Psoas muscle (tissue), 8 donors: ENCODE measurements around the gene TOR1B. TPM values are rescaled to one million over a fixed set of nuclear protein-coding genes. Genes with fewer than 3 reads are reported as not detected.

ENCODE experiments used
- ATAC-seq, 4 donors: fragments of 200-7000 bp; cut with Tn5 transposase; one replicate each; pipeline ENCODE4 v1.9.1; 2020; ENCODE audit warnings: moderate library complexity in 3 of 4, mild to moderate bottlenecking in 2 of 4
- DNase-seq, 2 donors: peaks; one replicate each; pipeline ENCODE4 v3.0.0-alpha.2; 2020
- H3K27ac ChIP-seq: fragments of 200-600 bp; one replicate; pipeline ENCODE4 v1.8.0; 2022
- H3K27me3 ChIP-seq, 3 donors: fragments of 200-600 bp in 1 of 3; one replicate each; pipeline versions ENCODE4 v1.6.1 to v1.8.0; 2013 to 2022; ENCODE audit warnings: low read length in 2 of 3, mild to moderate bottlenecking in 2 of 3, moderate library complexity in 1 of 3; ENCODE audit not compliant: insufficient read depth in 3 of 3
- H3K36me3 ChIP-seq, 2 donors: fragments of 200-600 bp in 1 of 2; one replicate each; pipeline versions ENCODE4 v1.6.1 to v1.8.0; 2013 to 2022; ENCODE audit warnings: low read depth in 1 of 2, mild to moderate bottlenecking in 1 of 2, moderate library complexity in 1 of 2; ENCODE audit not compliant: insufficient read depth in 1 of 2
- H3K4me1 ChIP-seq: fragments of 200-600 bp; one replicate; pipeline ENCODE4 v1.8.0; 2022
- H3K4me3 ChIP-seq: fragments of 200-600 bp; one replicate; pipeline ENCODE4 v1.8.0; 2022; ENCODE audit warnings: mild to moderate bottlenecking
- H3K9me3 ChIP-seq: fragments of 200-600 bp; one replicate; pipeline ENCODE4 v1.8.0; 2022
- WGBS, 3 donors: extraction: QIAGEN DNeasy Blood & Tissue Kit; methylation state at CpG; one replicate each; pipeline versions ENCODE4 v1.1.6 to v1.1.7; 2013; 5-methylcytosine and 5-hydroxymethylcytosine counted together
- intact Hi-C, 2 donors: fragments of 100-400 bp; cut with DNase I; formaldehyde crosslinking; loops; one replicate each; pipeline versions ENCODE4 v1.11.0 to v1.14.2; 2022
- long read RNA-seq, 2 donors: library from polyadenylated mRNA; unstranded; transcript quantifications; one replicate each; pipeline ENCODE4 v2.0.0, GENCODE V29; 2021
- polyA plus RNA-seq, 3 donors: library from polyadenylated mRNA; stranded (reverse); fragments of 200-250 nt; gene quantifications; one replicate each; pipeline ENCODE4 v1.2.3, GENCODE V29; 2013
- total RNA-seq, 4 donors: library from RNA; stranded (reverse); fragmentation: NEBNext Ultra II Directional in 2 of 4; extraction: Animal tissue kit (Norgen Biotek cat#: 25700) in 2 of 4; gene quantifications; one replicate each; pipeline versions ENCODE4 v1.2.1 to v1.2.4, GENCODE V29; 2021 to 2023
- TF ChIP-seq, protein P1 (sequence below): fragments of 200-600 bp; IDR thresholded peaks from one replicate; pipeline ENCODE4 v1.8.0; 2022; ENCODE audit warnings: antibody characterized with exemption
- donor health status: healthy with polysubstance abuse.
- donor health status: DM: no; HTN: no; CAD: no; lungs with moderate emphysema.
- donor health status: Bipolar disorder and iron deficiency.
- donor health status: healthy.
- donor health status: DM: yes; HTN: yes; CAD: no.
- donor health status: DM: no; HTN: no; CAD: no.
- donor health status: DM: no; HTN: no; CAD: no.
- donor health status: DM: yes; HTN: yes; CAD: no.

TOR1B gene, protein sequence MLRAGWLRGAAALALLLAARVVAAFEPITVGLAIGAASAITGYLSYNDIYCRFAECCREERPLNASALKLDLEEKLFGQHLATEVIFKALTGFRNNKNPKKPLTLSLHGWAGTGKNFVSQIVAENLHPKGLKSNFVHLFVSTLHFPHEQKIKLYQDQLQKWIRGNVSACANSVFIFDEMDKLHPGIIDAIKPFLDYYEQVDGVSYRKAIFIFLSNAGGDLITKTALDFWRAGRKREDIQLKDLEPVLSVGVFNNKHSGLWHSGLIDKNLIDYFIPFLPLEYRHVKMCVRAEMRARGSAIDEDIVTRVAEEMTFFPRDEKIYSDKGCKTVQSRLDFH
- total RNA-seq (10 to 100 TPM; 13.5 to 15.9 (median 14.3) TPM), polyA plus RNA-seq (10 to 100 TPM; 13.0 to 30.1 (median 15.9) TPM)
- long read RNA-seq, donor 1, transcript TOR1B-201 (5 exons, 2,769 nt): major isoform, 5 of 8 reads
- long read RNA-seq, donor 1, partial matches to known transcripts: 0 of 8 reads
- long read RNA-seq, donor 1, other reads (novel, unspliced or antisense): 2 of 8 reads
- long read RNA-seq, donor 2, transcript TOR1B-201 (5 exons, 2,769 nt): major isoform, 28 of 33 reads
- long read RNA-seq, donor 2, partial matches to known transcripts: 1 of 33 reads
- long read RNA-seq, donor 2, other reads (novel, unspliced or antisense): 4 of 33 reads

DNA sequence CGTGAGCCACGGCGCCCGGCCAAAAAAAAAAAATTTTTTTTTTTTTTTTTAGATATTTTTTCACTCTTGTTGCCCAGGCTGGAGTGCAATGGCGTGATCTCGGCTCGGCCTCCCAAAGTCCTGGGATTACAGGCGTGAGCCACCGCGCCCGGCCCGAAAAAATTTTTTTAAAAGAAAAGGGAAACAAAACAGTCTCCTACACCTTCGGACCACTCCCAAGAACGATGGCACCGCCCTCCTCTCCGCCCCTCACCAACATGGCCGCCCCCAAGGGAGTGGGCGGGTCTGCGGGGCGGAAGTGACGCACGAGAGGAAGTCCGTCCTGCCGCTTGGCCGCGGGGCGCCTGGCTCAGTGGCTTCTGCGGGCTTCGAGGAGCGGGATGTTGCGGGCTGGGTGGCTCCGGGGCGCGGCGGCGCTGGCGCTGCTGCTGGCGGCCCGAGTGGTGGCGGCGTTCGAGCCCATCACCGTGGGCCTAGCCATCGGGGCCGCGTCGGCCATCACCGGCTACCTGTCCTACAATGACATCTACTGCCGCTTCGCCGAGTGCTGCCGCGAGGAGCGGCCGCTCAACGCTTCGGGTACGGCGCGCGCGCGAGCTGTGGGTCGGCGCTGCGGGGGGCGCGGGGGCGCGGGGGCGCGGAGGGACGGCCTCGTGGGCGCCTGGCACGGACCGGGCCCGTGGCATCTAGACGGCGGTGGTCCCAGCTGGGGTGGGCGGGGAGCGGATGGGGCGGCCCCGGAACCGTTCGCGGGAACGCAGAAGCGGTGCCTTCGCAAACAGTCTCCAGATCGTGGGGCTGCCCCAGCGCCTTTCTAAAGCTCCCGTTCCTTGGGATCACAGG, at the start of gene TOR1B:
Gene TOR1B, plus strand, starts transcription at position 352 of the 843 bp plus-strand sequence. Its CDS starts 29 bp downstream, at position 381.
- WGBS, 3 donors: 0 to 2% (median 1%) methylated on average over 68 to 93 of the region's 93 CpGs
- ATAC-seq: peak; percentile 96 to 100 (median 99)
- TF ChIP-seq, protein P1, sequence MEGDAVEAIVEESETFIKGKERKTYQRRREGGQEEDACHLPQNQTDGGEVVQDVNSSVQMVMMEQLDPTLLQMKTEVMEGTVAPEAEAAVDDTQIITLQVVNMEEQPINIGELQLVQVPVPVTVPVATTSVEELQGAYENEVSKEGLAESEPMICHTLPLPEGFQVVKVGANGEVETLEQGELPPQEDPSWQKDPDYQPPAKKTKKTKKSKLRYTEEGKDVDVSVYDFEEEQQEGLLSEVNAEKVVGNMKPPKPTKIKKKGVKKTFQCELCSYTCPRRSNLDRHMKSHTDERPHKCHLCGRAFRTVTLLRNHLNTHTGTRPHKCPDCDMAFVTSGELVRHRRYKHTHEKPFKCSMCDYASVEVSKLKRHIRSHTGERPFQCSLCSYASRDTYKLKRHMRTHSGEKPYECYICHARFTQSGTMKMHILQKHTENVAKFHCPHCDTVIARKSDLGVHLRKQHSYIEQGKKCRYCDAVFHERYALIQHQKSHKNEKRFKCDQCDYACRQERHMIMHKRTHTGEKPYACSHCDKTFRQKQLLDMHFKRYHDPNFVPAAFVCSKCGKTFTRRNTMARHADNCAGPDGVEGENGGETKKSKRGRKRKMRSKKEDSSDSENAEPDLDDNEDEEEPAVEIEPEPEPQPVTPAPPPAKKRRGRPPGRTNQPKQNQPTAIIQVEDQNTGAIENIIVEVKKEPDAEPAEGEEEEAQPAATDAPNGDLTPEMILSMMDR: no peak
- Histone ChIP-seq H3K9me3 (no peaks in the 10 kb centered on the region), H3K27me3 (no peaks in the 10 kb centered on the region), H3K36me3 (peaks cover 0 to 32% of the 10 kb centered on the region in 2 donors), H3K4me1 (peaks cover 8% of the 10 kb centered on the region), H3K4me3 (peak within 1 kb of the TSS; percentile 94), H3K27ac (peak within 1 kb of the TSS; percentile 90)
- peak; percentile 95 to 96 for DNase-seq
- intact Hi-C loops: no loop called here

DNA sequence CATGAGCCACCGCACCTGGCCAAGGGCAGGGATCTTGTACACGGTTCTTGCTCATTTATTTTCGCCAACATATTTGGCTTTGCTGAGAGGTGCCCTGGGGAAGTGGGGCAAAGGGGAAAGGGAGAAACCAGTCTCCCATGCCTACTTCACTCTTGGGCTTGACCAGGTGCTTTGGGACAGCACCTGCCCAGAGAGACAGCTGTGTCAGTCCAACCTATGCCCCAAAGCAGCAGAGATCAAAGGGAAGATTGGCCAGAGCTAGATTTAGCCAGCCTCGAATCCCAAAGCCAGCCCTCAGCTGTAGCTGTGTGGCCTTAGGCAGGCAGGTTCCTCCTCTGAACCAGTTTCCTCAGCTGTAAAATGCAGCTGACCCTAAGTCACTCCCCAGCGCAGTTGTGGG, 47.8 kb upstream of the TOR1B start:
- ATAC-seq (no peak), DNase-seq (no peak)
- Histone ChIP-seq H3K27me3 (peaks cover 0 to 41% (median 12%) of the 10 kb centered on the region in 3 donors), H3K4me1 (no peaks in the 10 kb centered on the region), H3K36me3 (no peaks in the 10 kb centered on the region), H3K4me3 (no peak overlapping the region), H3K9me3 (no peaks in the 10 kb centered on the region), H3K27ac (no peak overlapping the region)
- 70 to 78% (median 73%) methylated on average over 5 of the region's 5 CpGs for WGBS, 3 donors
- intact Hi-C loops: no loop called here
- TF ChIP-seq, protein P1: no peak

DNA sequence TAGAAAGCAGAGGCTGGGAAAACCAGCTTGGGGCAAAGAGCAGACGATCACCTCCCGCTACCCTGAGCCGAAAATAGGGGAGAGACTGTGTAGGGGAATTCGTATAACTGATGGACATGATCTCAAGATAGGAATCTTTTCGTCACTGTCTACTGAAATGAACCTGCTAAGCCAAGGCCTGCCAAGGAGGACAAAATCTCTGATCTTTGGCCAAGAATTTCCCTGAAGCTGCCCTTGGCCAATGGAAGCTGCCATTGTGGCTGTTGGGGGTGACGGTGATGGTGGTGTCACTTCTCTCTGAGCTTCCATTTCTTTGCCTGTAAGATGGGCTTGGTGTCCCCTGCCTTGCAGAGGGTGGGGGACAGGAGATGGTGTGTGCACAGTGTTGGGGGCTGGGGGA, 46.8 kb upstream of the TOR1B start:
- Histone ChIP-seq H3K36me3 (no peaks in the 10 kb centered on the region), H3K4me3 (no peak overlapping the region), H3K9me3 (no peaks in the 10 kb centered on the region), H3K4me1 (no peaks in the 10 kb centered on the region), H3K27me3 (peaks cover 0 to 47% (median 12%) of the 10 kb centered on the region in 3 donors), H3K27ac (no peak overlapping the region)
- 85 to 87% (median 87%) methylated on average over 6 of the region's 6 CpGs for WGBS, 3 donors
- intact Hi-C loops: no loop called here
- TF ChIP-seq, protein P1: no peak
- ATAC-seq (no peak), DNase-seq (no peak)

DNA sequence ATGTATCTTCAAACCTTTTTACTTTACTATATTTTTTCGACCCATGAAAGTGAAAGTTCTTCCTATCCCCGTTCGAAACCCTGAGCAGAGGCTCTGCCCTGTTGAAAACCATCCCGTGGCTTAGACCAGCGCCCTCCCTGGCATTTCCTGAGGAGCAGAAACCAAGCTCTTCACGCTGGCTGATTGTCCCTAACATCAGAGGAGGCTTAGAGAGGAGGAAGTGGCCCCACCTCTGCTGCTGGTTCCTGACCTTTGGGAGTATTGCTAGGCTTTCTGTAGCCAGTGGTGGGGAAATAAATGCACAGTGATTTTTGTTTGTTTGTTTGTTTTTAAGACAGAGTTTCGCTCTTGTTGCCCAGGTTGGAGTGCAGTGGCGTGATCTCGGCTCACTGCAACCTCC, 45.9 kb upstream of the TOR1B start:
- H3K36me3 ChIP-seq: no peaks in the 10 kb centered on the region
- H3K4me3 ChIP-seq: no peak overlapping the region
- ATAC-seq (no peak), DNase-seq (no peak)
- TF ChIP-seq, protein P1: no peak
- intact Hi-C loops: no loop called here
- WGBS, 3 donors: 68% methylated on average over 9 of the region's 9 CpGs
- H3K27ac ChIP-seq: no peak overlapping the region
- peaks cover 0 to 42% (median 8%) of the 10 kb centered on the region in 3 donors for H3K27me3 ChIP-seq
- H3K9me3 ChIP-seq: no peaks in the 10 kb centered on the region
- no peaks in the 10 kb centered on the region for H3K4me1 ChIP-seq
